Mesenchymal stem cell (in vitro differentiated cells and primary cell): ENCODE data around the gene RASSF5.

Experiments used
- DNase-seq: peaks from one replicate; pipeline ENCODE4 v3.0.0-alpha.2; 2013
- H2AFZ ChIP-seq: one replicate; pipeline ENCODE4 v1.6.1; 2013; ENCODE audit warnings: low read depth, mild to moderate bottlenecking, control low read depth, inconsistent platforms, low read length, moderate library complexity
- H2AK5ac ChIP-seq: 2 replicates; pipeline ENCODE4 v1.6.1; 2013; ENCODE audit warnings: low read length, moderate library complexity, mild to moderate bottlenecking, inconsistent platforms; ENCODE audit not compliant: severe bottlenecking
- H2BK120ac ChIP-seq: one replicate; pipeline ENCODE4 v1.6.1; 2013; ENCODE audit warnings: low read depth, mild to moderate bottlenecking, inconsistent platforms, low read length, moderate library complexity
- H2BK12ac ChIP-seq, 2 experiments: one replicate each; pipeline ENCODE4 v1.6.1; 2013; ENCODE audit warnings: inconsistent platforms in 2 of 2, low read length in 2 of 2, mild to moderate bottlenecking in 2 of 2, moderate library complexity in 2 of 2, control low read depth in 1 of 2
- H2BK15ac ChIP-seq: one replicate; pipeline ENCODE4 v1.6.1; 2013; ENCODE audit warnings: mild to moderate bottlenecking, low read depth, inconsistent platforms; ENCODE audit not compliant: poor library complexity, severe bottlenecking
- H2BK5ac ChIP-seq: 2 replicates; pipeline ENCODE4 v1.6.1; 2013; ENCODE audit warnings: low read depth, mild to moderate bottlenecking, low read length, control low read depth, inconsistent platforms; ENCODE audit not compliant: poor library complexity, severe bottlenecking
- H3K14ac ChIP-seq, 2 experiments: one replicate each; pipeline ENCODE4 v1.6.1; 2013; ENCODE audit warnings: inconsistent platforms in 2 of 2, low read length in 2 of 2, control low read depth in 1 of 2, mild to moderate bottlenecking in 1 of 2, moderate library complexity in 1 of 2
- H3K18ac ChIP-seq, 2 experiments: one replicate each; pipeline ENCODE4 v1.6.1; 2013; ENCODE audit warnings: inconsistent platforms in 2 of 2, low read length in 2 of 2, control low read depth in 1 of 2, low read depth in 1 of 2, mild to moderate bottlenecking in 1 of 2
- H3K23ac ChIP-seq, 2 experiments: one replicate each; pipeline ENCODE4 v1.6.1; 2013; ENCODE audit warnings: inconsistent platforms in 2 of 2, low read length in 2 of 2, mild to moderate bottlenecking in 2 of 2, moderate library complexity in 2 of 2, control low read depth in 1 of 2
- H3K27ac ChIP-seq: 2 replicates; pipeline ENCODE4 v1.5.1; 2013; ENCODE audit warnings: mild to moderate bottlenecking, moderate library complexity, low read length, control low read depth, inconsistent platforms; ENCODE audit not compliant: poor library complexity, severe bottlenecking
- H3K27me3 ChIP-seq, 2 experiments: 2 replicates each; pipeline versions ENCODE4 v1.6.1 to v1.7.0; 2013; ENCODE audit warnings: low read length in 2 of 2, mild to moderate bottlenecking in 2 of 2, moderate library complexity in 2 of 2, control low read depth in 1 of 2, inconsistent platforms in 1 of 2; ENCODE audit not compliant: control insufficient read depth in 1 of 2, insufficient read depth in 1 of 2
- H3K36me3 ChIP-seq, 2 experiments: 2 replicates each; pipeline versions ENCODE4 v1.6.1 to v1.7.0; 2013; ENCODE audit warnings: low read length in 2 of 2, control low read depth in 1 of 2, inconsistent platforms in 1 of 2, low read depth in 1 of 2, mild to moderate bottlenecking in 1 of 2; ENCODE audit not compliant: insufficient read depth in 2 of 2, control insufficient read depth in 1 of 2
- H3K4ac ChIP-seq, 2 experiments: one replicate each; pipeline ENCODE4 v1.6.1; 2013; ENCODE audit warnings: inconsistent platforms in 2 of 2, low read length in 2 of 2, mild to moderate bottlenecking in 2 of 2, moderate library complexity in 2 of 2, control low read depth in 1 of 2, low read depth in 1 of 2
- H3K4me1 ChIP-seq: 2 replicates; pipeline ENCODE4 v1.6.1; 2013; ENCODE audit warnings: low read depth, low read length, control low read depth; ENCODE audit not compliant: control insufficient read depth, insufficient read depth
- H3K4me2 ChIP-seq: 2 replicates; pipeline ENCODE4 v1.6.1; 2013; ENCODE audit warnings: low read length, mild to moderate bottlenecking, inconsistent platforms; ENCODE audit not compliant: poor library complexity, severe bottlenecking
- H3K4me3 ChIP-seq, 2 experiments: 2 replicates each; pipeline versions ENCODE4 v1.5.1 to v1.7.0; 2013; ENCODE audit warnings: low read length in 2 of 2, mild to moderate bottlenecking in 2 of 2, control low read depth in 1 of 2, low read depth in 1 of 2; ENCODE audit not compliant: insufficient read depth in 1 of 2
- H3K79me1 ChIP-seq: replicated peaks from 2 replicates; pipeline ENCODE4 v1.6.1; 2013; ENCODE audit warnings: mild to moderate bottlenecking, control low read depth, low read length, inconsistent platforms; ENCODE audit not compliant: poor library complexity, severe bottlenecking
- H3K9ac ChIP-seq: 2 replicates; pipeline ENCODE4 v1.7.0; 2013; ENCODE audit warnings: mild to moderate bottlenecking, low read length, moderate library complexity
- H3K9me3 ChIP-seq: 2 replicates; pipeline ENCODE4 v1.7.0; 2013; ENCODE audit warnings: mild to moderate bottlenecking, low read length; ENCODE audit not compliant: control insufficient read depth
- H4K8ac ChIP-seq: one replicate; pipeline ENCODE4 v1.6.1; 2013; ENCODE audit warnings: inconsistent platforms, mild to moderate bottlenecking, low read length, moderate library complexity
- H4K91ac ChIP-seq: one replicate; pipeline ENCODE4 v1.6.1; 2013; ENCODE audit warnings: mild to moderate bottlenecking, low read length, inconsistent platforms
- WGBS: methylation state at CpG from one replicate; pipeline ENCODE4 v1.1.7; 2013; ENCODE audit warnings: mixed read lengths; 5-methylcytosine and 5-hydroxymethylcytosine counted together

The RASSF5 gene

DNA sequence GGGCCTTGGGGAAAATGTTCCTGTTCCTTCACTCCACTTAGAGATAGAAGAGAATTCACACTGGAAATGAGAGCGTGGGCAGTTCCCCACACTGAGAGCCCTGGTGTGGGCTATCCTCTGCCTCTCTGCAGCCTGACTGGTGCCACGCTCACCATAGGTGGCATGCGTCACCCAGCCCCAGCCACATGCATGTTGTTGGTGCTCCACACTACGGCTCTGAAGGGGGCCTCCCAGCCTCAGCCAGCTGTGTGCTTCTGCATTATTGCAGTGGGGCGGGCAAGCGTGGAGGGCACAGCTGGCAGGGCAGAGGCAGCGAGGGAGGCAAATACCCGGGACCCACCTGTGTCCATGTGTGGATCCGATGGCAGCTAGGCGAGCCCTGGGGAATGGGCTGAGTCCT is 14.7 kb upstream of the RASSF5 start:
- peaks cover 2% of the 10 kb centered on the region for H3K79me1 ChIP-seq
- H2AFZ ChIP-seq, result no peak overlapping the region
- DNase-seq, result no peak
- no peaks in the 10 kb centered on the region for H3K9me3 ChIP-seq
- H3K23ac ChIP-seq, result no peak overlapping the region
- no peak overlapping the region for H3K9ac ChIP-seq
- WGBS, result 96% methylated on average over 10 of the region's 10 CpGs
- peaks cover 13% of the 10 kb centered on the region for H3K4me1 ChIP-seq
- no peak overlapping the region for H3K27ac ChIP-seq
- H2BK5ac ChIP-seq, result no peak overlapping the region
- H2BK12ac ChIP-seq, result no peak overlapping the region
- no peak overlapping the region for H3K4me2 ChIP-seq
- no peak overlapping the region for H3K14ac ChIP-seq
- H2AK5ac ChIP-seq, result no peak overlapping the region
- H3K4ac ChIP-seq, result no peak overlapping the region
- H4K8ac ChIP-seq, result no peak overlapping the region
- no peak overlapping the region for H4K91ac ChIP-seq
- H3K27me3 ChIP-seq, result no peaks in the 10 kb centered on the region
- no peak overlapping the region for H3K4me3 ChIP-seq
- no peak overlapping the region for H2BK15ac ChIP-seq
- no peak overlapping the region for H3K18ac ChIP-seq
- H3K36me3 ChIP-seq, result peaks cover 62 to 69% of the 10 kb centered on the region in 2 experiments
- H2BK120ac ChIP-seq, result no peak overlapping the region

DNA sequence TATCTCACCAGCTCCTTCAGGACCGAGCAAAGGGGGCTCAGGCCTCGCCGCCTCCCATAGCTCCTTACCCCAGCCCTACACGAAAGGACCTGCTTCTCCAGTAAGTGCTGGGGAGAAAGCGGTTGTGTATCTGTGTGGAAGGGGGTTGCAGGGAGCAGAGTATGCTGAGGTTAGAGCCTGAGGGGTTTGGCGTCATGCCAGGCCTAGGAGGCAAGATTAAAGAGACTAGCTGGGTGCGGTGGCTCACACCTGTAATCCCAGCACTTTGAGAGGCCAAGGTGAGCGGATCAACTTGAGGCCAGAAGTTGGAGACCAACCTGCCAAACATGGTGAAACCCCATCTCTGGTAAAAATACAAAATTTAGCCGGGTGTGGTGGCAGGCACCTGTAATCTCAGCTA is 14.1 kb upstream of the RASSF5 start:
- no peaks in the 10 kb centered on the region for H3K9me3 ChIP-seq
- H3K27ac ChIP-seq, result no peak overlapping the region
- no peaks in the 10 kb centered on the region for H3K27me3 ChIP-seq
- H4K91ac ChIP-seq, result no peak overlapping the region
- H2AK5ac ChIP-seq, result no peak overlapping the region
- no peak overlapping the region for H2BK120ac ChIP-seq
- H2BK5ac ChIP-seq, result no peak overlapping the region
- H3K79me1 ChIP-seq, result peaks cover 2% of the 10 kb centered on the region
- no peak overlapping the region for H3K4me2 ChIP-seq
- no peak overlapping the region for H3K4me3 ChIP-seq
- H3K23ac ChIP-seq, result no peak overlapping the region
- no peak overlapping the region for H3K9ac ChIP-seq
- H3K18ac ChIP-seq, result no peak overlapping the region
- no peak overlapping the region for H2BK12ac ChIP-seq
- H3K4me1 ChIP-seq, result peaks cover 13% of the 10 kb centered on the region
- WGBS, result 97% methylated on average over 6 of the region's 9 CpGs
- peaks cover 56 to 65% of the 10 kb centered on the region in 2 experiments for H3K36me3 ChIP-seq
- no peak overlapping the region for H3K4ac ChIP-seq
- no peak overlapping the region for H2AFZ ChIP-seq
- no peak overlapping the region for H2BK15ac ChIP-seq
- H4K8ac ChIP-seq, result no peak overlapping the region
- DNase-seq, result no peak
- H3K14ac ChIP-seq, result no peak overlapping the region

DNA sequence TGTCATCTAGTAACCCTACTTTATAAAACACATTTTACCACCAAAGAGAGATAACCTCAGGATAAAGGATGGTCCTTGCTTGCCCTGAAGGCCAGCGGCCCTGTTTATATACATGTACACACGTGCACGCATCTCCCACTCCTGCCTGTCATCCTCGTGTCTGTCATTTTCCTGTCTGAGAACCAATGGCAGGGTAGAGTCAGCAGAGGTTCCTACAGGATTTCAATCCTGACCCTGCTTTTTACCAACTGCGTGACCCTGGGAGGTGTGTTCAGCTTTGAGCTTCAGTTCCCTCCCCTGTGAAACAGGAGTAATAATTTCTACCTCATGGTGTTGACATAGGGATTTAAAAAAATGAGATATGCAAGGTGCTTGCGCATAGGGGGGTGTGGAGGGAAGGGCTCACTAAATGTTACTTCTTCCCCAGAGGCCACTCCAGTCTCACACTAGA is 12.3 kb upstream of the RASSF5 start:
- Histone ChIP-seq H2BK5ac (no peak overlapping the region), H3K14ac (no peak overlapping the region), H2BK15ac (no peak overlapping the region), H2AFZ (no peak overlapping the region), H3K23ac (no peak overlapping the region), H2BK120ac (no peak overlapping the region), H3K4me3 (no peak overlapping the region), H2BK12ac (no peak overlapping the region), H3K27ac (no peak overlapping the region), H3K4ac (no peak overlapping the region), H3K18ac (no peak overlapping the region), H3K27me3 (no peaks in the 10 kb centered on the region), H4K91ac (no peak overlapping the region), H3K9ac (no peak overlapping the region), H3K9me3 (no peaks in the 10 kb centered on the region), H4K8ac (no peak overlapping the region), H3K4me1 (peaks cover 18% of the 10 kb centered on the region), H3K36me3 (peaks cover 56 to 64% of the 10 kb centered on the region in 2 experiments), H2AK5ac (no peak overlapping the region), H3K4me2 (no peak overlapping the region), H3K79me1 (peaks cover 2% of the 10 kb centered on the region)
- DNase-seq, result no peak
- 98% methylated on average over 5 of the region's 6 CpGs for WGBS

- Histone ChIP-seq H3K4me2 (no peak overlapping the region), H3K4me3 (no peak overlapping the region), H3K27me3 (no peaks in the 10 kb centered on the region), H3K4me1 (peaks cover 16% of the 10 kb centered on the region), H2BK120ac (no peak overlapping the region), H3K36me3 (peaks cover 54 to 61% of the 10 kb centered on the region in 2 experiments), H2BK12ac (no peak overlapping the region), H2AFZ (no peak overlapping the region), H2BK15ac (no peak overlapping the region), H3K27ac (no peak overlapping the region), H4K91ac (no peak overlapping the region), H3K4ac (no peak overlapping the region), H3K18ac (no peak overlapping the region), H2AK5ac (no peak overlapping the region), H3K14ac (no peak overlapping the region), H3K9me3 (no peaks in the 10 kb centered on the region), H3K9ac (no peak overlapping the region), H4K8ac (no peak overlapping the region), H3K23ac (no peak overlapping the region), H3K79me1 (peaks cover 1% of the 10 kb centered on the region), H2BK5ac (no peak overlapping the region)
- WGBS, result 80% methylated on average over 3 of the region's 3 CpGs
- DNase-seq, result no peak
These were observed 11.8 kb upstream of the RASSF5 start for GRCh38 chr1:206495493-206496046.
